HTERT RPE-1 (cell line): Measurements from ENCODE around the gene TREX2.

Experiments
- in situ Hi-C: fragments of 300-500 bp; cut with MboI; formaldehyde crosslinking; loops from 4 replicates; pipeline ENCODE4 v1.14.3; 2020; ENCODE audit warnings: low sequenced_read_pairs

The TREX2 gene, protein sequence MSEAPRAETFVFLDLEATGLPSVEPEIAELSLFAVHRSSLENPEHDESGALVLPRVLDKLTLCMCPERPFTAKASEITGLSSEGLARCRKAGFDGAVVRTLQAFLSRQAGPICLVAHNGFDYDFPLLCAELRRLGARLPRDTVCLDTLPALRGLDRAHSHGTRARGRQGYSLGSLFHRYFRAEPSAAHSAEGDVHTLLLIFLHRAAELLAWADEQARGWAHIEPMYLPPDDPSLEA

DNA sequence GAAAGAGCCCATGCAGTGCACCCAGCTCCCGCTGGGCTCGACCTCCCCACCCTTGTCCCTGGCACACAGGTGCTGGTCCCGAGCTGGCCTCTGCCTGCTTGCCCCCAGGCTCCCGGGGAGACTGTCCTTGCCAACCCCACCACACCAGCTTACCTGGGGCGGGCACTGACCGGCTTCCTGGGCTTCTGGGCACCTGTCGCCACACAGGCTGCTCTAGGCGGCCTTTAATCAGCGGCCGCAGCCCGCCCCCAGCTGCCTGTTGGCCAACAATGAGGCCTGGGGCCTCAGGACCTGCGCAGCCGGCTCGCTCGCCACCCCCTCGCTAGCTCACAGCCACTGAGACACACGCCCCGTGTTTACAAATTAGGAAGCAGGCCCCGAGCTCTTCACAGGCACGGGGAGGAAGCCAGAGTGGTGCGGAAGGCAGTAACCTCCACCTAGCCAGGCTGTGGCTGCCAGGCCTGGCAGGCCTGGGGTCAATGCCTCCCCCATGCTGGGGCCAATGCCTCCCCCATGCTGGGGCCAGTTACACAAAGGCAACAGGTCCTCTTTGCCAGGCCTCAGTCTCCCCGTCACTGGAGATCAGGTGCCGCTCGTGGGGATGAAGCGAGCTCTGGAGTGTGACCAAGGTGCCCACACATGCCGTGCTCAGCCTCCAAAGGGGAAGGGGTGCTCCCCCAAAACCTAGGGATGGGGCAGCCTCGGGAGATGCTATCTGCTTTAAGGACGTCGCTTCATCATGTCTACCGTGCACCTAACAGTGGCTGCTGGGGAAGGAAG, at the start of gene TREX2:
Gene TREX2 (minus strand): TSS at position 201 of the 780 bp plus-strand sequence. CDS start 626 bp downstream, outside the sequence.
- in situ Hi-C loops, result no loop called here

DNA sequence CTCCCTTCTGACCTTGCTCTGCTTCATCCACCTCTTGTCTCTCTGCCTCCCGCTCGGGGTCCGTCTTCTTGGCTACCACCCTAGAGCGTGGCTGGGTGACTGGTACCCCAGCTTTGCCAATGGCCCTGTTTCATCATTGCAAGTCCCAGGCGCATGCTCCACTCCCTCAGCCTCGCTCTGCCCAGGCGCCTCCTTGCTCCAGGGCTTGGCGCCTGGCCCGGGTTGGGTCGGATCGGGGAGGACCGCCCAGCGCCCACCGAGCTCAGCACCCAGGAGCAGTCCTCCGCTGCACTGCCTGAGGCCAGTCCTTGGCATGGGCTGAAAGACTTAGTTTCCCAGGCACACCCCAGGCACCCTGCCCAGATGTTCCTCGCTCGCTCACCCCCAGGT, 49.5 kb upstream of the TREX2 start:
- in situ Hi-C loops, result no loop called here

- in situ Hi-C loops, result no loop called here
Measured at GRCh38 chrX:153494541-153495361, 48.9 kb upstream of the TREX2 start, which contains the start of gene BGN. TSS of gene BGN (plus strand) at chrX:153494980. CDS start at chrX:153504632, 9,652 bp downstream.

DNA sequence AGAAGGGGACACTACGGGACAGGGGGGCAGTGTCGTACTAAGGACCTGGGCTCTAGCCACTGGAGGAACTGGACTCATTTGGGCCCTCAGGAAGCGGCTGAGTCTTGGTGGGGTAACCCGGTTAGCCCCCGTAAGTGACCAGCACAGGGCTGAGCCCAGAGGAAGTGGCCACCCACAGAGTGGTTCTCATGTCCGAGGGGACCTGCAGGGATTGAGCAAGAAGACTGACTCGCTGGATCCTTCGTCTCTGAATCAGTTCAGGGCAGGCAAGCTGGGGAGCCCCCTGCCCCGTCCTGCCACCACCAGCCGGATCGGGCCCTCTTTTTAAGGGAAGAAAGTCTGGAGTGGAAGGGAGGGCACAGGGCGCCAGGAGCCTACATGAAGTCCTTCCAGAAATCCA, 48.2 kb upstream of the TREX2 start:
- in situ Hi-C loops, result no loop called here

- in situ Hi-C loops, result no loop called here
Measured at GRCh38 chrX:153493085-153493484, 47.2 kb upstream of the TREX2 start.

DNA sequence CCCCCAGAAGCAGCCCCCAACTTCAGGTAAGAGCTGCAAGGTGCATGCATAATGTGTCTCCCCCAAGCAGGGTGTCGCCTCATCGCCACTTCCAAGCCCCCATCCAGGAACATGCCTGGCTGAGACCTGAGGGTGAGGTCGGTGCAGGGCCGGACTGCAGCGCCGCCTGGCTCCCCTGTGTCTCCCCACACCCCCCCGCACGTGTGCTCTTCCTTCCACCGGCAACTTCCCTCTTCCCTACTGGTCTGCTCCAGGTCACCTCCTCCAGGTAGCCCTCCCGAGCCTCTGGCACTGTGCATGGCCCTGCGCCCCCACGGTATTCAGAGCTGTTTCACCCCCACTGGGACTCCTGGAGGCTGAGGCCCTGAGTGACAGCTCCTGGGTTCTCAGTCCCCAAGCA, 46.7 kb upstream of the TREX2 start:
- in situ Hi-C loops, result no loop called here

- in situ Hi-C loops, result no loop called here
Measured at GRCh38 chrX:153491918-153492317, 46.1 kb upstream of the TREX2 start.

DNA sequence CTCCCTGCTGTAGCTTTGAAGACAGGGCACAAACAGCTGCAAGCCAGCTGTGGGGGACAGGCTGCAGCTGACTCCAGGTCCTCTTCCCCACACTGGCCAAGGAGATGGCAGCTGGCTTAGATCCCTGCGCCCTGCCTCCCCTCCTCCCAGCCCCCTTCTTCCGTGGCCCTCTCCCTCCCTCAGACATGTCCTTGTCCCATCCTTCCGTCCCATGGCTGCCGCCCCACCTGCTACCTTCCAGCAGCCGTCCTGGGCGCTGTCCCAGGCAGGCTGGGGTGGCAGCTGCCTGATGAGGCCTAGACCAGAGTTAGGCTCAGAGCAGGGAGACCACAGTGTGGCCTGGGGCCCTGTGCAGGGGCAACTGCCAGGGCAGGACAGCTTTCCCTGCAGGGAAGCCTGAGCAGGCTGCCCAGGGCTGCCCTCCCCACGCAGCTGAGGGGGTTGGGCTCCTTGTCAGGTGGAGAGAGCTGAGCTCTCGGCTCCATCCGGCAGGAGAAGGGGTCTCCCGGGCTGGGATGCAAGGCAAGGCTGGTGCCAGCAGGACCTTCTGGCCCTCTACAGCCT, 45.6 kb upstream of the TREX2 start:
- in situ Hi-C loops, result no loop called here

- in situ Hi-C loops, result no loop called here
Measured at GRCh38 chrX:153490217-153490930, 44.5 kb upstream of the TREX2 start.

DNA sequence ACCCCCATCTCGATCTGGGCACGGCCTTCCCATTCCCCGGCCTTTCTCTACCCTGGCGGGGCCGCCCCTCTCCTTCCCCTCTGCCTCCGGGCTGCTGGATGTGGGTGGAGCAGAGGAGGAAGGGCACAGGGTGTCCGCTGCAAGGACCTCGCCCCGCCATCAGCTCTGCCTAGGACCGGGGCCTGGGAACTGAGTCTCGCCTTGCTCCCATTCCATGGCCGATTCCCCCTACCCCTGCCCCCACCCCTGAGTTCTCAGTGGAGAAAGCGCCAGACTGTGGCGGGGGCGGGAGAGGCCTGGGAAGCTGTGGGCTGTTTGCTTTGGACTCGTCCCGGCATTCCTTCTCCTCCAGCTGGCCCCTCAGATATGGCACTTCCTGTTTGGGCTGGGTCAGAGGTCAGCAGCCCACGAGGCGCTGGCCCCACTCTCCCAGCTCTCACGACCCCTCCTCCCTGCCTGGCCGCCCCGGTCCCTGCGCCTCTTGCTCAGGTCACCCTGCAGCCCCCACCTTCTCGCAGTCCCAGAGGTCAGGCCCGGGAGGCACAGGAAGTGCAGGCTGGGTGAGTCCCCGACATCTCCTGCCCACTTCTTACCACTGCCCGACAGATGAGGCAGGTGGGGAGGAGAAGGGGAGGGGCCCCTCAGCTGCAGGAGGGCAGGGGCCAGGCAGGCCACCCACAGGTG, 42.5 kb upstream of the TREX2 start:
- in situ Hi-C loops, result no loop called here

DNA sequence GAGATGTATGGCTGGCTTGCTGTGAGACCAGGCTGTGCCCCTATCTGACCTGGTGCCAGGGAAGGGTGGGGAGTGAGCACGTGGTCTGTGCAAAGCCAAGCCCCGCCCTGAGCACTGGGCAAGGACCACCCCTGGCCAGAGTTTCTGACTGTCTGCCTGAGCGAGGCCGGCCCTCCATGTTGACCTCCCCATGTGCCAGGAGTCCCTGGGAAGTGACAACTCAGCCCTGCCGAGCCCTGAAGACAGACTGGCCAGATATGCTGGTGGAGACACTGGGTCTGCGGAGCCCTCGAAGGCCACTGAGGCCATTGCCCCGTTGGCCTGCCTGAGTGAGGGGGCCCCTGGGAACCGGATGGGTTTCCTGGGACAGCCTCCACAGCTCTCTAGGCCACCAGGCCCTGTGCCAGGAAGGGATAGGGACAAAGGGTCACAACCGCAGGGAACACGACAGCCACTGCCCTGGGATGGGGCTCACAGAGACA, 41.8 kb upstream of the TREX2 start:
- in situ Hi-C loops, result no loop called here

DNA sequence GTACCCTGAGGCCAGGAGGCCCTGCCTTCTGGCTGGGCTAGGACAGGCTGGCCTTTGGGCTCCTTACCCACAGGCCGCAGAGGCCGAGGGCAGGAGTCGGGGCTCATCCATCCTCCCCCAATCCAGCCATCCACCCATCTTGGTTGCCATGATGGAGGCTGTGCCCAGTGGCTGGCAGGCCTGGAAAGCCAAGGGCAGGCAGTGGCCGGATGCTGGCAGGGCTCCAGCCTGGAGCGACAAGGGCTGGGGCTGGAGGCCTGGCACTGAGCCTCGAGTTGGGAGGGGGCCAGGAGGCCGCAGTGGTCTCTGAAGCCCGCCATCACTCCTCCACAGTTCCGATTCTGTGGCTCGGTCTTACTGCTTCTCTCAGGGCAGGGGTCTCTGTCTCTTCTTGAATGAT, 40.3 kb upstream of the TREX2 start:
- in situ Hi-C loops, result no loop called here

DNA sequence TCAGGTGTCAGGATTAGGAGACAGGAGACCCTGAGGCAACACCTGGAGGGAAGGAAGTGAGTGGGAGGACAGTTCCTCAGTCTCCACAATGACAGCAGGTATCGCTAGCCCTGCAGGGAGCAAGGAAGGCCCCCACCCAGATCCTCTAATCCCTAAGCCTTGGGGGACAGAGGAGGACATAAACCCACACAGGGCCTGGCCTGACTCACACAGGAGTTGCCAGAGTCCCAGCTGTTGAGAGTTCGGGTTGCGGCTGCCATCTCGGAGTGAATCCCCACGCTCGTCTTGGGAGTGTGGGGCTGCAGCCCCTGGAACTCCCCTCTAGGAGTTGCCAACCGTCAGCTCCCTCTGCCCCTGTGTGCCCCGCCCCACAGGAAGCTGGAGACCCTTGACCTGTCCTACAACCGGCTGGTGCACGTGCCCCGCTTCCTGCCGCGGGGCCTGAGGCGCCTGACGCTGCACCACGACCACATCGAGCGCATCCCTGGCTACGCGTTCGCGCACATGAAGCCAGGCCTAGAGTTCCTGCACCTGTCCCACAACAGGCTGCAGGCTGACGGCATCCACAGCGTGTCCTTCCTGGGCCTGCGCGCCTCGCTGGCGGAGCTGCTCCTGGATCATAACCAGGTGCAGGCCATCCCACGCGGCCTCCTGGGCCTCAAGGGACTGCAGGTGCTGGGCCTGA, 39.7 kb upstream of the TREX2 start:
- in situ Hi-C loops, result no loop called here

GRCh38 chrX:153482376-153483015, 36.6 kb upstream of the TREX2 start:
- in situ Hi-C loops, result no loop called here

DNA sequence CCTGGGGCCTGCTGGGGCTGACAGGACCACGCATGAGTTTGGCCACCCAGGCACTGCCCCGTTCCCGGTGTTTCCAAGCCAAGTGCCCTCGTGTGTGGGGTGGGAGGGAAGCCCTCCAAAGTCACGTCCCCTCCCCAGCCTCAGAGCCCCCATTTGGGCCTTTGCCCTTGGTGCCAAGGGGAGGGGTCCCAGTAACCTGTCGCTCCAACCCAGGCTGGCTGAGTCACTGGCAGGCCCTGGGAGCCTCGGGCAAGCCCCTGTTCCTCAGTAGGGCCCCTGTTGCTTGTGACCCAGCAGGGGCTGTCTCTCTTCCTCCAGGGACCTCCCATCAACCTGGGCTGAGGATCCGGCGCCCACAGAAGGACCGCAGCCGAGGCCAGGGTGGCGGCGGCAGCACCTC, 35.2 kb upstream of the TREX2 start:
- in situ Hi-C loops, result no loop called here

GRCh38 chrX:153478746-153479145, 32.9 kb upstream of the TREX2 start:
- in situ Hi-C loops, result no loop called here

DNA sequence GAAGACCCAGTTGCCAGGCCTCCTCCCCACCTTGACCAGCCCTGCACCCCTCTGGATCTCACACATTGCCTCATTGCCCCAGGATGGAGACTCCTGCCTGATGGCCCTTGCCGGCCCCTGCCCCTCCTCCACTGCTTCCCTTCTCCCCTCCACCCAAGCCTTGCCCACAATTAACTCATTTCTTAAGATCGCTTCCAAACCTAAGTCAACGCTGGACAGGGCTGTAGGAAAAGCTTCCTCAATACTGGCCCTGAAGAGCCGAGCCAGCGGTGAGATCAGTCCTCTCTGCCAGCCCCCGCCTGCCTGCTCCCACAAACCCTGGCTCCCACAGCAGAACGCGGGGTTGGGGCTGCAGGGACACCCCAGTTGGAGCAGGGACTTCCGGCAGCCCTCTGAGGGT, 32.0 kb upstream of the TREX2 start:
- in situ Hi-C loops, result no loop called here

GRCh38 chrX:153477364-153477857, 31.6 kb upstream of the TREX2 start:
- in situ Hi-C loops, result no loop called here
